Natural killer cell (primary cell): ENCODE measurements around the gene ELFN2. TPM values are rescaled to one million over a fixed set of nuclear protein-coding genes. Genes with fewer than 3 reads are reported as not detected.

ENCODE experiments used
- ATAC-seq, 3 donors: fragments of 150-1000 bp in 2 of 3; fragments of 200-7000 bp in 1 of 3; cut with Tn5 transposase; 1 replicate in 1 of 3; 2 replicates in 2 of 3; pipeline ENCODE4 v1.10.0; 2021; ENCODE audit warnings: mild to moderate bottlenecking in 2 of 3, moderate library complexity in 2 of 3
- DNase-seq, 2 donors: peaks; one replicate each; pipeline versions ENCODE4 v3.0.0 to v3.0.0-alpha.2; 2013 to 2021; ENCODE audit warnings: mixed read lengths in 1 of 2
- H3K27ac ChIP-seq: one replicate; pipeline ENCODE4 v1.5.1; 2013; ENCODE audit warnings: mild to moderate bottlenecking, low read length
- H3K27me3 ChIP-seq: one replicate; pipeline ENCODE4 v1.6.1; 2013; ENCODE audit warnings: low read length; ENCODE audit not compliant: control insufficient read depth, insufficient read depth
- H3K36me3 ChIP-seq: one replicate; pipeline ENCODE4 v1.6.1; 2013; ENCODE audit warnings: low read length; ENCODE audit not compliant: control insufficient read depth, insufficient read depth
- H3K4me1 ChIP-seq: one replicate; pipeline ENCODE4 v1.6.1; 2013; ENCODE audit warnings: low read length; ENCODE audit not compliant: control insufficient read depth, insufficient read depth
- H3K4me3 ChIP-seq: one replicate; pipeline ENCODE4 v1.5.1; 2013; ENCODE audit warnings: low read length
- H3K9me3 ChIP-seq: one replicate; pipeline ENCODE4 v1.6.1; 2013; ENCODE audit warnings: low read length; ENCODE audit not compliant: control insufficient read depth, insufficient read depth
- H3K27ac Mint-ChIP-seq, 2 donors: one replicate each; pipeline ENCODE4 v1.8.0; 2022; ENCODE audit warnings: mild to moderate bottlenecking in 2 of 2, mixed read lengths in 2 of 2, moderate library complexity in 1 of 2
- H3K27me3 Mint-ChIP-seq, 2 donors: one replicate each; pipeline ENCODE4 v1.8.0; 2022; ENCODE audit warnings: low read depth in 2 of 2, mixed read lengths in 2 of 2
- H3K36me3 Mint-ChIP-seq: one replicate; pipeline ENCODE4 v1.8.0; 2022; ENCODE audit warnings: mixed read lengths
- H3K4me1 Mint-ChIP-seq, 2 donors: one replicate each; pipeline ENCODE4 v1.8.0; 2022; ENCODE audit warnings: mixed read lengths in 2 of 2
- H3K4me3 Mint-ChIP-seq: one replicate; pipeline ENCODE4 v1.8.0; 2022; ENCODE audit warnings: mild to moderate bottlenecking, moderate library complexity, mixed read lengths
- H3K9me3 Mint-ChIP-seq, 2 donors: one replicate each; pipeline ENCODE4 v1.8.0; 2022; ENCODE audit warnings: mixed read lengths in 2 of 2
- CTCF ChIP-seq: fragments of 200-600 bp; IDR thresholded peaks from one replicate; pipeline ENCODE4 v1.8.0; 2022; ENCODE audit warnings: antibody characterized with exemption
- WGBS: methylation state at CpG from one replicate; pipeline ENCODE4 v1.1.7; 2013; ENCODE audit warnings: missing lambda C conversion rate; ENCODE audit not compliant: insufficient coverage; 5-methylcytosine and 5-hydroxymethylcytosine counted together
- intact Hi-C: fragments of 100-400 bp; cut with micrococcal nuclease; formaldehyde crosslinking; loops from one replicate; pipeline ENCODE4 v1.14.2; 2022
- total RNA-seq, 4 donors: library from RNA; stranded (reverse); fragments of 120-200 nt in 1 of 4; gene quantifications; one replicate each; pipeline versions ENCODE4 v1.2.3 to v1.2.4, GENCODE V29; 2013 to 2022

Gene ELFN2
- total RNA-seq, 3 donors from 2014 or later (not counting 1 experiment from before 2014, with no cell fraction given), result 0.33 to 0.49 (median 0.36) TPM

- no peak for ATAC-seq
- Mint-ChIP-seq H3K9me3 (no peaks in the 10 kb centered on the region), H3K27me3 (peaks cover 39 to 52% of the 10 kb centered on the region in 2 donors), H3K4me1 (peaks cover 0 to 6% of the 10 kb centered on the region in 2 donors), H3K27ac (no peak overlapping the region), H3K4me3 (no peak overlapping the region), H3K36me3 (no peaks in the 10 kb centered on the region)
- Histone ChIP-seq H3K4me1 (peaks cover 3% of the 10 kb centered on the region), H3K36me3 (no peaks in the 10 kb centered on the region), H3K9me3 (peaks cover 3% of the 10 kb centered on the region), H3K27ac (no peak overlapping the region), H3K27me3 (peaks cover 42% of the 10 kb centered on the region), H3K4me3 (no peak overlapping the region)
- no peak for DNase-seq
- intact Hi-C loops, result no loop called here
- no peak for TF ChIP-seq CTCF
- 71% methylated on average over 9 of the region's 9 CpGs for WGBS
These were observed 95.3 kb downstream of the ELFN2 start for GRCh38 chr22:37331856-37332536.

GRCh38 chr22:37331034-37331428 lies 96.2 kb downstream of the ELFN2 start:
- Mint-ChIP-seq H3K27me3 (peaks cover 42 to 50% of the 10 kb centered on the region in 2 donors), H3K27ac (no peak overlapping the region), H3K9me3 (no peaks in the 10 kb centered on the region), H3K36me3 (no peaks in the 10 kb centered on the region), H3K4me3 (no peak overlapping the region), H3K4me1 (peaks cover 0 to 6% of the 10 kb centered on the region in 2 donors)
- TF ChIP-seq CTCF, result no peak
- intact Hi-C loops, result no loop called here
- H3K27me3 ChIP-seq, result peaks cover 44% of the 10 kb centered on the region
- no peak for DNase-seq
- peaks cover 3% of the 10 kb centered on the region for H3K9me3 ChIP-seq
- no peak for ATAC-seq
- 69% methylated on average over 7 of the region's 7 CpGs for WGBS
- no peak overlapping the region for H3K27ac ChIP-seq
- H3K36me3 ChIP-seq, result no peaks in the 10 kb centered on the region
- H3K4me1 ChIP-seq, result peaks cover 3% of the 10 kb centered on the region
- no peak overlapping the region for H3K4me3 ChIP-seq

- Mint-ChIP-seq H3K4me1 (peaks cover 0 to 5% of the 10 kb centered on the region in 2 donors), H3K36me3 (no peaks in the 10 kb centered on the region), H3K4me3 (no peak overlapping the region), H3K27ac (no peak overlapping the region), H3K27me3 (peaks cover 36 to 45% of the 10 kb centered on the region in 2 donors), H3K9me3 (no peaks in the 10 kb centered on the region)
- no peak overlapping the region for H3K27ac ChIP-seq
- WGBS, result 68% methylated on average over 9 of the region's 9 CpGs
- peak in 1 of 2 donors; percentile 65 for DNase-seq
- no peaks in the 10 kb centered on the region for H3K36me3 ChIP-seq
- no peak overlapping the region for H3K4me3 ChIP-seq
- H3K27me3 ChIP-seq, result peaks cover 41% of the 10 kb centered on the region
- H3K4me1 ChIP-seq, result peaks cover 3% of the 10 kb centered on the region
- ATAC-seq, result peak in 1 of 3 donors; percentile 29
- H3K9me3 ChIP-seq, result peaks cover 3% of the 10 kb centered on the region
- TF ChIP-seq CTCF, result no peak
- intact Hi-C loops, result no loop called here
These were observed 96.9 kb downstream of the ELFN2 start for GRCh38 chr22:37330200-37331033.
